Activated naive CD8-positive, alpha-beta T cell (primary cell): Measurements from ENCODE around the gene UROC1.

ENCODE experiments used
- H3K27ac Mint-ChIP-seq: one replicate; pipeline ENCODE4 v1.8.0; 2021; ENCODE audit warnings: mixed read lengths
- H3K27me3 Mint-ChIP-seq: one replicate; pipeline ENCODE4 v1.8.0; 2021; ENCODE audit warnings: mixed read lengths
- H3K36me3 Mint-ChIP-seq: one replicate; pipeline ENCODE4 v1.8.0; 2021; ENCODE audit warnings: mixed read lengths
- H3K4me1 Mint-ChIP-seq: one replicate; pipeline ENCODE4 v1.8.0; 2021; ENCODE audit warnings: low read depth, mixed read lengths
- H3K4me3 Mint-ChIP-seq: one replicate; pipeline ENCODE4 v1.8.0; 2021; ENCODE audit warnings: mild to moderate bottlenecking, mixed read lengths
- H3K9me3 Mint-ChIP-seq: one replicate; pipeline ENCODE4 v1.8.0; 2021; ENCODE audit warnings: low read depth, mixed read lengths

Gene UROC1

GRCh38 chr3:126490619-126491018, 27.0 kb downstream of the UROC1 start:
- Mint-ChIP-seq H3K9me3 (no peaks in the 10 kb centered on the region), H3K4me3 (no peak overlapping the region), H3K4me1 (peaks cover 16% of the 10 kb centered on the region), H3K27ac (no peak overlapping the region), H3K36me3 (no peaks in the 10 kb centered on the region), H3K27me3 (no peaks in the 10 kb centered on the region)

DNA sequence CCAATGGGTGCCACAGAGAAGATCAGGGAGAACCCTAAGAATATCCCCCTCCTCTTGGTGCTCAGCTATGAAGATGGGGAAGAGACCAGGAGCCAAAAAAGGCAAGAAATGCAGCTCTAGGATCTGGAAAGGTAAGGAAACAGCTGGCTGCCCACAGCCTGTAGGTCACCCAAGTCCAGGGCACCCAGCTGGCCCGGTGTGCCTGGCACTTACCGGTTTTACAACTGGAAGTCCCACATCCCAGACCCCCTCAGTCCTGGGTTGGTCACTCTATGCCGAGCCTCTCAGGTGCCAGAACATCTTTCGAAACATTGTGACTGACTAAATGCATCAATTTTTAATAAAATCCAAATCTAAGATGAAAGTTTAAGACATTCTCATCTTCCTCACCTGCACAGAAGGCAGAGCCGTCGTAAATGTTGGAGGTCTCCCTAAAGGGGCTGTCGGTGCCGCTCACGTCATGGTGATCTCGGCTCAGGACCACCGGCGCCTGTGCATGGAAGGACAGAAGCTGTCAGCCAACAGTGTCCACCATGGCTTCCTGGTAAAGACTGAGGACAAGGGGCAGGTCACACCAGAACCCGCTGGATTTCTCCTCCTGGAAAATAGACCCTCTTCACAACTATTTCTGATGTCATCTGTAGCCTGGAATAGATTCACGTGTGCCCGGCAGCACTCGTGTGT, 28.5 kb downstream of the UROC1 start:
- no peaks in the 10 kb centered on the region for H3K27me3 Mint-ChIP-seq
- H3K4me1 Mint-ChIP-seq, result peaks cover 12% of the 10 kb centered on the region
- no peak overlapping the region for H3K4me3 Mint-ChIP-seq
- no peak overlapping the region for H3K27ac Mint-ChIP-seq
- H3K36me3 Mint-ChIP-seq, result no peaks in the 10 kb centered on the region
- H3K9me3 Mint-ChIP-seq, result no peaks in the 10 kb centered on the region

GRCh38 chr3:126488185-126488584, 29.4 kb downstream of the UROC1 start:
- Mint-ChIP-seq H3K27me3 (no peaks in the 10 kb centered on the region), H3K9me3 (no peaks in the 10 kb centered on the region), H3K36me3 (no peaks in the 10 kb centered on the region), H3K4me3 (no peak overlapping the region), H3K4me1 (peaks cover 10% of the 10 kb centered on the region), H3K27ac (no peak overlapping the region)

- Mint-ChIP-seq H3K4me1 (peaks cover 10% of the 10 kb centered on the region), H3K27me3 (no peaks in the 10 kb centered on the region), H3K9me3 (no peaks in the 10 kb centered on the region), H3K27ac (peak overlapping the region; percentile 79), H3K36me3 (no peaks in the 10 kb centered on the region), H3K4me3 (no peak overlapping the region)
Observed at GRCh38 chr3:126487151-126487771, 30.3 kb downstream of the UROC1 start.

DNA sequence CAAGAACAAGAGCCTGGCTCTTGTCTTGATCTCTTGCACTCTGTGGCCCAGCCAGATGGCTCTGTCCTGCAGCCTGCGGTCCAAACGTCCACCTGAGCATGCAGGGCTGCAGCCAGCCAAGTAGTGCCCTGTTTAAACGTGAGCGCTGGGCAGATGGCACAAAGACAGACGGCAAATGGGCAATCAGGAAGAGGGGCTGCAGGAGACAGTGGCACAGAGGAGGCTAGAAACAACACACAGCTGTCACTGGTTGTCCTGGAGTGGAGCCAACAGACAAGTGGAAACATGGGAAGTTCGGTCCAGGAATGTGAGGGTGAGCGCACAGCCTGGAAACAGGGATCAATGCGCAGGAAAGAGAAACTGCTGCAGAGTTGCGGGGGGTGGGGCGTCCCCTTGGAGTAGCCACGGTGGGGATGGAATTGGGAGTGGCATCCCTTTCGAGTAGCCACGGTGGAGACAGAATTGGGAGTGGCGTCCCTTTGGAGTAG, 31.2 kb downstream of the UROC1 start:
- peaks cover 10% of the 10 kb centered on the region for H3K4me1 Mint-ChIP-seq
- H3K36me3 Mint-ChIP-seq, result no peaks in the 10 kb centered on the region
- no peaks in the 10 kb centered on the region for H3K27me3 Mint-ChIP-seq
- no peak overlapping the region for H3K4me3 Mint-ChIP-seq
- no peak overlapping the region for H3K27ac Mint-ChIP-seq
- no peaks in the 10 kb centered on the region for H3K9me3 Mint-ChIP-seq

DNA sequence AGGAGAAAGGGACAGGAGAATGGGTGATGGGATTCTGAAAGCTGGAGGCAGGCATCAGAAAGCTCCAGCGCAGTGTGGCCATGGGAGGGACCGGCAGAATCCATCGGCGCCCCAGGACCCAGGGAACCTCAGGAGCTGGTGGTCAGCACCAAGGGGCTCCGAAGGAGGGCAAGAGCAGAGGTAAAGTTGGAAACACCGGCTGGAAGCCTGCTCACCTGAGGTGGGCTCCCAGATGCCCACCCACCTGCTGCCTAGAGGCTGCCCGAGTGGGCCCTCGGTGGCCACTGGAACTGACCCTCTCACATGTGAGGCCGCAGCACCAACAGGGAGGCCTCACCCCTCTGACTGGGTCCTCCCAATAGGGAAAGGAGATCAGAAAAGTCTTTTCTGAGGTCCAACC, 31.6 kb downstream of the UROC1 start:
- H3K36me3 Mint-ChIP-seq, result no peaks in the 10 kb centered on the region
- no peak overlapping the region for H3K4me3 Mint-ChIP-seq
- H3K4me1 Mint-ChIP-seq, result peaks cover 10% of the 10 kb centered on the region
- H3K27me3 Mint-ChIP-seq, result no peaks in the 10 kb centered on the region
- H3K9me3 Mint-ChIP-seq, result no peaks in the 10 kb centered on the region
- no peak overlapping the region for H3K27ac Mint-ChIP-seq

DNA sequence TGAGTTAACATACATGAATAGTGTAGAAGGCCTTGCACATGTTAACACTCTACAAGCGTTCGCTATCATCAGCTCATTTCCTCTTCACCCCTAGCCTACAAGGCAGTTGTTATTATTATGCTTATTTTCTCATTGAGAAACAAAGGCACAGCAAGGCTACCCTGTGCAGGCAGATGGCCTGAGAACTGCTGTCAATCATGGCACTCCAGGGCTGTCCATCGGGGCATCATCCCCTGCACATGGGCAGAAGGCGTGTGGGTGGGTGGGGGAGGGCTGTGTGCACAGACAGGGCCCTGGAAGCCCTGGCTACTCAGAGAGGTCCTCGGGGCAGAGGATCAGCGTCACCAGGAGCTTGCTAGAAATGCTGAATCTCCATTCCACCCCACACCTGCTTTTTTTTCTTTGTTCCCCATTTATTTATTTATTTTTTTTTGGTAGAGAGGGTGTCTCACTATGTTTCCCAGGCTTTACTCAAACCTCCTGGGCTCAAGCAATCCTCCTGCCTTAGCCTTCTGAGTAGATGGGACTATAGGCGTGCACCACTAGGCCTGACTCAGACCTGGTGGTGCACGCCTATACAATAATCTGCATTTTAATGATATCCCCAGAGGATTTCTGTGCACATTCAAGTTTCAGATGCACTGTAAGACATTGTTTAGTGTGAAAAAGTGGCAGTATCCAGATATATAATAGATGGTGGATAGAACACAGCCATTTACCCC, 32.2 kb downstream of the UROC1 start:
- H3K27ac Mint-ChIP-seq, result no peak overlapping the region
- no peaks in the 10 kb centered on the region for H3K27me3 Mint-ChIP-seq
- H3K4me1 Mint-ChIP-seq, result peaks cover 10% of the 10 kb centered on the region
- no peaks in the 10 kb centered on the region for H3K36me3 Mint-ChIP-seq
- H3K4me3 Mint-ChIP-seq, result no peak overlapping the region
- H3K9me3 Mint-ChIP-seq, result no peaks in the 10 kb centered on the region

- H3K27me3 Mint-ChIP-seq, result no peaks in the 10 kb centered on the region
- peaks cover 10% of the 10 kb centered on the region for H3K4me1 Mint-ChIP-seq
- no peak overlapping the region for H3K27ac Mint-ChIP-seq
- no peaks in the 10 kb centered on the region for H3K36me3 Mint-ChIP-seq
- no peak overlapping the region for H3K4me3 Mint-ChIP-seq
- H3K9me3 Mint-ChIP-seq, result no peaks in the 10 kb centered on the region
Observed at GRCh38 chr3:126484662-126485061, 32.9 kb downstream of the UROC1 start.

- no peaks in the 10 kb centered on the region for H3K9me3 Mint-ChIP-seq
- H3K27ac Mint-ChIP-seq, result no peak overlapping the region
- H3K27me3 Mint-ChIP-seq, result no peaks in the 10 kb centered on the region
- peaks cover 10% of the 10 kb centered on the region for H3K4me1 Mint-ChIP-seq
- no peak overlapping the region for H3K4me3 Mint-ChIP-seq
- no peaks in the 10 kb centered on the region for H3K36me3 Mint-ChIP-seq
Observed at GRCh38 chr3:126484148-126484547, 33.4 kb downstream of the UROC1 start.

DNA sequence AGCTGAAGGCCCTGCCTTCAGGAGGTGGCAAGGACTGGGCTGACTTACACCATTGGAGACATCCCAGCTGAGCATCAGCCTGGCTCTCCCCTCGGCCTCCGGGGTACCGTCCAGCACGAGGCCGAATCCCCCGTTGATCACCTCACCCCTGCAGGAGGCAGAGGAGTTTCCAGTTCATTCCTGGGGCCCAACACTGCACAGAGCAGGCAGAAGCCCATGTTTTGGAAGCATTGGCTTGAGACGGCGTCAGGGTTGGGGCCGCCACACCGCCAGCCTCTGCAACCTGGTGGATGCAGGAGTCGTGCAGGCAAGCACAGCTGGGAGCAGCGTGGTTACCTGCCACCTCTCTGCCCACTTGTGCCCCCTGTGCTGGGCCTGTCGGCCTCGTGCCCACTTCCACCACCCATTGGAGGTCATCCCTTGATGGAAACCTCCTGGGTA, 34.2 kb downstream of the UROC1 start:
- H3K9me3 Mint-ChIP-seq, result no peaks in the 10 kb centered on the region
- H3K27ac Mint-ChIP-seq, result no peak overlapping the region
- peaks cover 10% of the 10 kb centered on the region for H3K4me1 Mint-ChIP-seq
- no peaks in the 10 kb centered on the region for H3K36me3 Mint-ChIP-seq
- H3K4me3 Mint-ChIP-seq, result no peak overlapping the region
- H3K27me3 Mint-ChIP-seq, result no peaks in the 10 kb centered on the region

DNA sequence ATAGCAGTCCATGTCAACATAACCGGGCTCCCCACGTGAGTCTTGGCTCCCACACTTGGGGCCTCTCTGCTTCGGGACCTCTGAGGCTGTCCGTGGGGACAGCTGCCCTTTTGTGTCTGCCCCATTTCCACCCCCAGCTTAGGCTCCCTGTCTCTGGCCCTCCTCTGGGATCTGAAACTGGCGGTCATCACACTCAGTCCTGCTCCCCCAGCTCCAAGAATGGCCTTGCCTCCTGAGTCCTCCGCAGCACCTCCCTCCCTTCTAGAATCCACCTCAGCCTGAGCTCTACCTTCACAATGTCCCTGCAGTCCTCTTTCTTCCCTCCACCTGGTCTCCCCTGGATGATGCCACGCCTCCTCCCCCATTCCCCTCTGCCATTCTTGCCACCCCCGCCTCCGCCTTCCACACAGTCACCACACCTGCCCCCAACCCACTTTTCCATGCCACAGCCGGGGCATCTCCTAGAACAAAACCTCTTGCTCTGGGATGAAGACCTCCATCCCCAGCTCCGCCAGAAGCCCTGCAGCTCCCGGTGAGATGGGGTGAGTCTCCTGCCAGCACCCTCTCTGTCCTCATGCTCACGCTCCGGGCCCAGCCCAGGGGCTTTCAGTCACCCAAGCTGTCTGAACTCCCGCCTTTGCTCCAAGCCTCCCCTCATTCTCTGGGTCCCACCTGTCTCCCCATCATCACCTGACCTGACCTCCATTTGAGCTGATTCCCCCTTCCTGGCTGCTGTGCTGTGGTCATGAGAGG, 34.9 kb downstream of the UROC1 start:
- Mint-ChIP-seq H3K27ac (no peak overlapping the region), H3K9me3 (no peaks in the 10 kb centered on the region), H3K36me3 (no peaks in the 10 kb centered on the region), H3K4me1 (peaks cover 10% of the 10 kb centered on the region), H3K27me3 (no peaks in the 10 kb centered on the region), H3K4me3 (no peak overlapping the region)

DNA sequence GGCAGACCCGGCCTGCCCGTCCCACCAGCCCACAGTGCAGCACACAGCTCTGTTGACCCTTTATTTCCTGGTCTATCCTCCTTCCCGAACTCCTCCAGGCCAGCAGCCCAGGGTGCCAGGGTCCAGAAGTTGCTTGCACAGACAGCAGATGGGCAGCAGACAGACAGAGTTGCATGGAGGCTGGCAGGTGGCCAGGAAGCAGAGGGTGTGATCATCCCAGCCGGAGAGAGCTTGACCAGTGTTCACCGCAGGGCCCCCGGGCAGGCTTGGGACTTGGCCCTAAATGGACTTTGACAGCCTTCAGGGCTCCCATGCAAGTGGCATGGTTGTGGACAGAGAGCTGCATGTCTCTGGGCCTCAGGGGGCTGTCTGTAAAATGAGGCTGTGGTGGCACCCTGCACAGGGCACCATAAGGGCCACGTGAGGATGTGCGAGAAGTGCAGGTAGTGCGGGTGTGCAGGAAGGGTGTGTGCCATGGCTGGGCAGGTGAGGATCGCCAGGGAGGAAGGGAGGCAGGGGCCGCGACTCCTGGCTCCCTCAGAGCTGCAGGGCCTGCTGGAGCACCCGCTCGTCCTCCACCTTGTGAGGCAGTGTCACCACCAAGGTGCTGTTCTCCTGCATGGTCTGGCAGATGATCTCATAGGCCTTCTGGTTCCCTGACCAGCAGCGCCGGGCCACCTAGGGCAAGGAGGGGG, 35.6 kb downstream of the UROC1 start:
- Mint-ChIP-seq H3K27me3 (no peaks in the 10 kb centered on the region), H3K27ac (no peak overlapping the region), H3K4me3 (no peak overlapping the region), H3K36me3 (no peaks in the 10 kb centered on the region), H3K4me1 (peaks cover 8% of the 10 kb centered on the region), H3K9me3 (no peaks in the 10 kb centered on the region)

DNA sequence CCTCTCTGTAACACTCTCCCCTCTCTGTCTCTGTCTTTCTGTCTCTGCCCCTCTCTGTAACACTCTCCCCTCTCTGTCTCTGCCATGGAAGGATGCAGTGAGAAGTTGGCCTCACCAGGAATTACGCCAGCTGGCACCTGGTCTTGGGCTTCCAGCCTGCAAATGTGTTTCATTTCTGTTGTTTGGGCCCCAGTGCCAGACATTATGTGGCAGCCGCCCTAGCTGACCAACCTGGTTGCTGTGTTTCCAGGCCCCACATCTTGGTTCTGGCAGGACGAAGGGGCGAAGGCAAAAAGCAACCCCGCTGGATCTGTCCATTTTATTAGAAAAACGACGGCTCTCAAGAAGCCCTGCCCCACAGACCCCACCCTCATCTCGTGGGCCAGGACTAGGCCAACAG, 36.7 kb downstream of the UROC1 start:
- H3K4me1 Mint-ChIP-seq, result peaks cover 6% of the 10 kb centered on the region
- H3K27me3 Mint-ChIP-seq, result no peaks in the 10 kb centered on the region
- H3K9me3 Mint-ChIP-seq, result no peaks in the 10 kb centered on the region
- no peaks in the 10 kb centered on the region for H3K36me3 Mint-ChIP-seq
- H3K4me3 Mint-ChIP-seq, result no peak overlapping the region
- H3K27ac Mint-ChIP-seq, result no peak overlapping the region

DNA sequence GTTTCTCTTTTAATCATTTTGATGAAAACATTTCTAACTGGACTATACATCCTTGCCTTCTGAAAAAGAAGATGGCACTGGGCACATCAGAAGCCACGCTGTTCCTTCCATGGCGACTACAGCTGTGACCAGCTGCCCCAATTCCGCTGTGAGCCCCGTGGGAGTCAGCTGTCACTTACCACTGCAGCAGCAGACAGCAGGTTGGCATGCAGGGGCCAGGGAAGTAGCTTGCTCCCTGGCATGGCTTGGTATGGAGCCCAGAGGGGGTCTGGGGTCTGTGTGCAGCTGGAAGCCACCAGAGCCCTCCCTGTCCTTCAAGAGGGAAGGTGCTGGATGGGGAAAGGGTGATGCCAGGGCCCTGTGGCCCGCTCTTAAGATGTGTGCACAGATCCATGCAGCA, 37.4 kb downstream of the UROC1 start:
- Mint-ChIP-seq H3K27ac (no peak overlapping the region), H3K27me3 (no peaks in the 10 kb centered on the region), H3K4me3 (no peak overlapping the region), H3K9me3 (no peaks in the 10 kb centered on the region), H3K36me3 (no peaks in the 10 kb centered on the region), H3K4me1 (peaks cover 6% of the 10 kb centered on the region)
